ENCODE data around the gene EID3. TPM values are rescaled to one million over a fixed set of nuclear protein-coding genes. Genes with fewer than 3 reads are reported as not detected.

EID3 gene
- total and polyA plus RNA-seq, 2 of the 8 experiments (the other 6 are each of a cell fraction or from before 2014, with no cell fraction given): 1.2 to 2.8 TPM

DNA sequence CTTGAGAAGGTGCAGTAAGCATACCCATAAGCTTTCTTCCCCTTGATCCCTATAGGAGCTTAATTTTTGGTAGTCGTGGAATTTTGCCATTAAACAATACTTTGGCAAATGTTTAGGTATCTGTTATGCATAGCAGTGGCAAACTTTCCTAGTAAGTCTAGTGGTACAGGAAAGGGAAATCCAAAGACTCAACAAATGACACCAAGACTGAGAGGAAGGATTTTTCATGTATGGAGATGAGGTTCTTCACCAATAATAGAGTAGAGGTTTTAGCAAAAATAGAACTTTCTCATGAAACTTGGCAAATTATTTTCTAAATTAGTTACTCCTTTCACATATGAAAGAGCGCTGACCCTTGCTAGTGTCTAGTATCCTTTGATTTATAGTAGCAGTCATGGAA lies 2.8 kb downstream of the EID3 start:
- DNase-seq (ENCODE audit: low read depth in 1 of 2, low spot score in 2 of 2) (no peak), FAIRE-seq (no peak)
- Histone ChIP-seq H3K4me2 (ENCODE audit: insufficient read depth in 1 of 2, low read depth in 2 of 2, low read length in 2 of 2) (no peak overlapping the region), H2BK20ac (ENCODE audit: low read length) (no peak overlapping the region), H4K8ac (ENCODE audit: extremely low read depth, insufficient read depth, low read length) (no peak overlapping the region), H3K23me2 (ENCODE audit: low read depth, low read length) (peaks cover 8% of the 10 kb centered on the region; the same call in 1 of the 2 replicates), H3K79me2 (ENCODE audit: control insufficient read depth in 1 of 2, insufficient read depth in 2 of 2, low read length in 2 of 2) (peaks cover 3 to 77% of the 10 kb centered on the region in 2 experiments), H3K4ac (replicated peaks; ENCODE audit: insufficient read length, low read depth, low read length) (no peak overlapping the region), H2AFZ (ENCODE audit: low read length) (no peak overlapping the region), H3K27ac (ENCODE audit: low read depth, low read length) (no peak overlapping the region), H2BK15ac (ENCODE audit: low read length) (no peak overlapping the region), H2AK5ac (ENCODE audit: low read depth, low read length) (no peak overlapping the region), H3K18ac (ENCODE audit: extremely low read depth, low read length) (no peak overlapping the region), H3K56ac (replicated peaks; ENCODE audit: insufficient read length, low read depth, low read length) (no peak overlapping the region), H2BK12ac (ENCODE audit: low read depth, low read length) (no peak overlapping the region), H3K36me3 (ENCODE audit: control insufficient read depth in 2 of 4, insufficient read depth in 4 of 4, low read length in 3 of 4) (peaks cover 2 to 23% (median 3%) of the 10 kb centered on the region in 4 experiments), H3K23ac (ENCODE audit: insufficient read length) (no peak overlapping the region), H3K4me3 (ENCODE audit: extremely low read depth in 1 of 4, insufficient read depth in 2 of 4, low read depth in 3 of 4, low read length in 4 of 4) (no peak overlapping the region), H3K27me3 (replicated peaks in 1 of 4; ENCODE audit: control insufficient read depth in 3 of 4, extremely low read depth in 1 of 4, insufficient read depth in 3 of 4, low read length in 3 of 4) (no peaks in the 10 kb centered on the region; a peak in 1 of 7 replicates), H4K91ac (replicated peaks; ENCODE audit: insufficient read length, low read length) (no peak overlapping the region), H2BK120ac (replicated peaks; ENCODE audit: low read depth, low read length) (no peak overlapping the region), H3K9ac (replicated peaks in 1 of 4; ENCODE audit: extremely low read depth in 1 of 4, low read depth in 3 of 4, low read length in 3 of 4) (no peak overlapping the region), H3K79me1 (ENCODE audit: low read depth, low read length) (peaks cover 14% of the 10 kb centered on the region), H3K14ac (ENCODE audit: insufficient read length) (no peak overlapping the region), H3K9me3 (ENCODE audit: insufficient read depth in 2 of 2, low read depth in 1 of 2, low read length in 1 of 2) (no peaks in the 10 kb centered on the region), H4K20me1 (replicated peaks in 1 of 2; ENCODE audit: control insufficient read depth in 1 of 2, insufficient read depth in 2 of 2, low read length in 2 of 2) (peaks cover 12 to 14% of the 10 kb centered on the region in 2 experiments), H2BK5ac (ENCODE audit: low read depth, low read length) (no peak overlapping the region), H4K5ac (ENCODE audit: insufficient read length, low read depth, low read length) (no peak overlapping the region), H3K4me1 (replicated peaks in 1 of 4; ENCODE audit: control insufficient read depth in 3 of 4, insufficient read depth in 4 of 4, low read length in 3 of 4) (peaks cover 7 to 15% (median 9%) of the 10 kb centered on the region in 4 experiments)
- ChIA-PET POLR2A (ENCODE audit: partially characterized antibody) (interaction anchor here (1.6 kb wide), 1 partner anchor 10 kb away, joined by 4 read pairs; no protein-coding TSS in a partner anchor), CTCF (ENCODE audit: partially characterized antibody) (interaction anchor here (2.9 kb wide), 1 partner anchor 12 kb away, joined by 7 read pairs; no protein-coding TSS in a partner anchor)
- 91% methylated on average over 2 of the region's 2 CpGs; no CpG with 5 or more reads in 1 of the 2 experiments for WGBS, 2 experiments (ENCODE audit: extremely low coverage in 1 of 2, insufficient coverage in 1 of 2, insufficient read length in 1 of 2, insufficient replicate concordance in 2 of 2, low coverage in 1 of 2, low lambda C conversion rate in 2 of 2, missing lambda C conversion rate in 1 of 2)
- no peak for TF ChIP-seq BRCA1 (IDR thresholded peaks at IDR 0.05; ENCODE audit: low read depth, low read length)
- TF ChIP-seq RAD21 (IDR thresholded peaks at IDR 0.05 in 1 of 2, conservative IDR thresholded peaks at IDR 0.05 in 1 of 2; ENCODE audit: low read depth in 2 of 2, low read length in 2 of 2): no peak
- TF ChIP-seq EZH2 (IDR thresholded peaks at IDR 0.05; ENCODE audit: low read depth, low read length, severe bottlenecking): no peak
- TF ChIP-seq ZNF274 (IDR thresholded peaks at IDR 0.05; ENCODE audit: borderline replicate concordance, extremely low read depth, low read length): no peak
- TF ChIP-seq SRF (IDR thresholded peaks at IDR 0.05; ENCODE audit: low read depth, low read length): no peak
- TF ChIP-seq CREB1 (IDR thresholded peaks at IDR 0.05): no peak
- no peak for TF ChIP-seq BCL11A (IDR thresholded peaks at IDR 0.05; ENCODE audit: low read depth in 2 of 2, low read length in 2 of 2)
- TF ChIP-seq, protein P1, sequence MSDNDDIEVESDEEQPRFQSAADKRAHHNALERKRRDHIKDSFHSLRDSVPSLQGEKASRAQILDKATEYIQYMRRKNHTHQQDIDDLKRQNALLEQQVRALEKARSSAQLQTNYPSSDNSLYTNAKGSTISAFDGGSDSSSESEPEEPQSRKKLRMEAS (IDR thresholded peaks at IDR 0.05): no peak
- no peak for TF ChIP-seq SIN3A (conservative IDR thresholded peaks at IDR 0.05 in 1 of 2, IDR thresholded peaks at IDR 0.05 in 1 of 2; ENCODE audit: low read depth in 1 of 2, low read length in 2 of 2)
- no peak for TF ChIP-seq TEAD4 (IDR thresholded peaks at IDR 0.05; ENCODE audit: low read depth, low read length)
- no peak for TF ChIP-seq TCF12 (IDR thresholded peaks at IDR 0.05; ENCODE audit: low read depth, low read length)
- no peak for TF ChIP-seq CTBP2 (IDR thresholded peaks at IDR 0.05; ENCODE audit: borderline replicate concordance, insufficient read depth, insufficient read length, low read length)
